Measurements from ENCODE around the gene VWA5B2. TPM values are rescaled to one million over a fixed set of nuclear protein-coding genes. Genes with fewer than 3 reads are reported as not detected.

Gene VWA5B2
- total RNA-seq, 1 experiment from 2014 or later: not detected

- Mint-ChIP-seq H3K4me1 (ENCODE audit: insufficient read depth, unreplicated experiment) (peaks cover 12% of the 10 kb centered on the region), H3K27ac (ENCODE audit: low read depth, unreplicated experiment) (no peak overlapping the region), H3K4me3 (ENCODE audit: unreplicated experiment) (peak overlapping the region; percentile 11), H3K27me3 (ENCODE audit: insufficient read depth, unreplicated experiment) (peaks cover 38% of the 10 kb centered on the region), H3K9me3 (ENCODE audit: unreplicated experiment) (no peaks in the 10 kb centered on the region), H3K36me3 (ENCODE audit: insufficient read depth, unreplicated experiment) (no peaks in the 10 kb centered on the region)
- ChIA-PET CTCF (interaction anchor here (1.0 to 2.3 kb wide), 3 partner anchors 15 to 336 kb away, joined by 3 to 7 read pairs (median 4); partner anchors contain the start of gene EEF1AKMT4), POLR2A (interaction anchor here (0.6 to 1.8 kb wide), 2 partner anchors 9 to 17 kb away, joined by 3 to 6 read pairs; no protein-coding TSS in a partner anchor)
- no peak for DNase-seq (ENCODE audit: unreplicated experiment)
- TF ChIP-seq, protein P1, sequence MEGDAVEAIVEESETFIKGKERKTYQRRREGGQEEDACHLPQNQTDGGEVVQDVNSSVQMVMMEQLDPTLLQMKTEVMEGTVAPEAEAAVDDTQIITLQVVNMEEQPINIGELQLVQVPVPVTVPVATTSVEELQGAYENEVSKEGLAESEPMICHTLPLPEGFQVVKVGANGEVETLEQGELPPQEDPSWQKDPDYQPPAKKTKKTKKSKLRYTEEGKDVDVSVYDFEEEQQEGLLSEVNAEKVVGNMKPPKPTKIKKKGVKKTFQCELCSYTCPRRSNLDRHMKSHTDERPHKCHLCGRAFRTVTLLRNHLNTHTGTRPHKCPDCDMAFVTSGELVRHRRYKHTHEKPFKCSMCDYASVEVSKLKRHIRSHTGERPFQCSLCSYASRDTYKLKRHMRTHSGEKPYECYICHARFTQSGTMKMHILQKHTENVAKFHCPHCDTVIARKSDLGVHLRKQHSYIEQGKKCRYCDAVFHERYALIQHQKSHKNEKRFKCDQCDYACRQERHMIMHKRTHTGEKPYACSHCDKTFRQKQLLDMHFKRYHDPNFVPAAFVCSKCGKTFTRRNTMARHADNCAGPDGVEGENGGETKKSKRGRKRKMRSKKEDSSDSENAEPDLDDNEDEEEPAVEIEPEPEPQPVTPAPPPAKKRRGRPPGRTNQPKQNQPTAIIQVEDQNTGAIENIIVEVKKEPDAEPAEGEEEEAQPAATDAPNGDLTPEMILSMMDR (IDR thresholded peaks at IDR 0.05; ENCODE audit: unreplicated experiment): no peak
- intact Hi-C loops (cut with micrococcal nuclease): no loop called here
- BruUV-seq (replicated peaks): no TSS peak
Measured at GRCh38 chr3:184231671-184232070, 2.3 kb downstream of the VWA5B2 start.

DNA sequence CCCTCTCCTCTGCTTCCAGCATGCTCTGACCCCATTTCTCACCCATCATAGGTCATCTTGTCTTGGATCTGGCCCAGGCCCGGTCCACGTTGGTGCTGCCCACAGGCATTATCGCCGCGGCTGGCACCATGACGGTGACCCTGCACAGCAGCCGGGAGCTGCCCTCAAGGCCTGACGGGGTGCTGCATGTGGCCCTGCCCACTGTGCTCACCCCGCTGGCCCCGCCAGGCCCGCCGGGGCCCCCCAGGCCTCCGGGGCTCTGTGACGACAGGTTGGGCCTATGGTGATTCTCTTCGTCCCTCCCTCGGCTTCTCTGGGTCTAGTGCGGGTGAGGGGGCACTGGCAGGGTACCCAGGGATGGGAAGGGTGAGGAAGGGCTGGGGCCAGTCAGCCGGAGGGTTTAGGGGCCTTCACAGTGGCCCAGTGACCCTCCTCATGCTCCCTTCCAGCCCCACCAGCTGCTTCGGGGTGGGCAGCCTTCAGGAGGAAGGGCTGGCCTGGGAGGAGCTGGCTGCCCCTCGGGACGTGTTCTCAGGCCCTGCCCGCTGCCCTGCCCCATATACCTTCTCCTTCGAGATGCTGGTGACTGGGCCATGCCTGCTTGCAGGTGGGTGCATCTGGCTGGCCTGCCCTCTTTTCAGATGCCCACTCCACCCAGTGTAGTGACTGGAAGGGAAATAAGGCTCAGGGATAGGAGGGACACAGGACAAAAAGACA lies 3.9 kb downstream of the VWA5B2 start:
- intact Hi-C loops (cut with micrococcal nuclease): no loop called here
- ChIA-PET POLR2A (interaction anchor here (0.5 to 0.6 kb wide), 2 partner anchors 17 to 99 kb away, joined by 3 to 4 read pairs; no protein-coding TSS in a partner anchor), CTCF (interaction anchor here (1.5 to 2.3 kb wide), 2 partner anchors 13 to 16 kb away, joined by 3 to 7 read pairs; partner anchors contain the start of gene EEF1AKMT4)
- TF ChIP-seq, protein P1 (IDR thresholded peaks at IDR 0.05; ENCODE audit: unreplicated experiment): no peak
- Mint-ChIP-seq H3K27me3 (ENCODE audit: insufficient read depth, unreplicated experiment) (peaks cover 23% of the 10 kb centered on the region), H3K4me3 (ENCODE audit: unreplicated experiment) (peak overlapping the region; percentile 50), H3K36me3 (ENCODE audit: insufficient read depth, unreplicated experiment) (no peaks in the 10 kb centered on the region), H3K27ac (ENCODE audit: low read depth, unreplicated experiment) (no peak overlapping the region), H3K4me1 (ENCODE audit: insufficient read depth, unreplicated experiment) (peaks cover 12% of the 10 kb centered on the region), H3K9me3 (ENCODE audit: unreplicated experiment) (no peaks in the 10 kb centered on the region)
- no TSS peak for BruUV-seq (replicated peaks)
- DNase-seq (ENCODE audit: unreplicated experiment): no peak

DNA sequence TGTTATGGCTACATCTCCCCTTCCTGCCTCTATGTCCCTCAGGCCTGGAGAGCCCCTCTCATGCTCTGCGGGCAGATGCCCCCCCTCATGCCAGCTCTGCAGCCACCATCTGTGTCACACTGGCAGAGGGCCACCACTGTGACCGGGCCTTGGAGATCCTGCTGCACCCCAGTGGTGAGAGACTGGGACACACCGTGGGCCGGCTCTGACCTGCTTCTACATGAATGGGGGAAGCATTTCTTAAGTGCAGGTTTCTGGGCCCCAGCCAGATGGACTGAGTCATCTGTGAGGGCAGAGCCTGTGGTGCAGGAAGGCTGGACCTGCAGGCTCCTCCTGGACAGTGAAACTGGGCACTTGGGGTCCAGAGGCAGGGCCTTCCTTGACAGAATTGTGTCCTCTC lies 4.8 kb downstream of the VWA5B2 start:
- H3K4me1 Mint-ChIP-seq (ENCODE audit: insufficient read depth, unreplicated experiment): peaks cover 12% of the 10 kb centered on the region
- H3K36me3 Mint-ChIP-seq (ENCODE audit: insufficient read depth, unreplicated experiment): no peaks in the 10 kb centered on the region
- no TSS peak for BruUV-seq (replicated peaks)
- H3K4me3 Mint-ChIP-seq (ENCODE audit: unreplicated experiment): no peak overlapping the region
- peak; percentile 96 for DNase-seq (ENCODE audit: unreplicated experiment)
- no peaks in the 10 kb centered on the region for H3K9me3 Mint-ChIP-seq (ENCODE audit: unreplicated experiment)
- intact Hi-C loops (cut with micrococcal nuclease): no loop called here
- TF ChIP-seq, protein P1 (IDR thresholded peaks at IDR 0.05; ENCODE audit: unreplicated experiment): peak; percentile 37
- no peak overlapping the region for H3K27ac Mint-ChIP-seq (ENCODE audit: low read depth, unreplicated experiment)
- ChIA-PET POLR2A (interaction anchor here (0.5 to 0.8 kb wide), 4 partner anchors 16 to 85 kb away, joined by 3 to 4 read pairs (median 4); no protein-coding TSS in a partner anchor), CTCF (interaction anchor here (0.6 to 0.7 kb wide), 3 partner anchors 19 to 1050 kb away, joined by 3 read pairs; no protein-coding TSS in a partner anchor)
- peaks cover 17% of the 10 kb centered on the region for H3K27me3 Mint-ChIP-seq (ENCODE audit: insufficient read depth, unreplicated experiment)

DNA sequence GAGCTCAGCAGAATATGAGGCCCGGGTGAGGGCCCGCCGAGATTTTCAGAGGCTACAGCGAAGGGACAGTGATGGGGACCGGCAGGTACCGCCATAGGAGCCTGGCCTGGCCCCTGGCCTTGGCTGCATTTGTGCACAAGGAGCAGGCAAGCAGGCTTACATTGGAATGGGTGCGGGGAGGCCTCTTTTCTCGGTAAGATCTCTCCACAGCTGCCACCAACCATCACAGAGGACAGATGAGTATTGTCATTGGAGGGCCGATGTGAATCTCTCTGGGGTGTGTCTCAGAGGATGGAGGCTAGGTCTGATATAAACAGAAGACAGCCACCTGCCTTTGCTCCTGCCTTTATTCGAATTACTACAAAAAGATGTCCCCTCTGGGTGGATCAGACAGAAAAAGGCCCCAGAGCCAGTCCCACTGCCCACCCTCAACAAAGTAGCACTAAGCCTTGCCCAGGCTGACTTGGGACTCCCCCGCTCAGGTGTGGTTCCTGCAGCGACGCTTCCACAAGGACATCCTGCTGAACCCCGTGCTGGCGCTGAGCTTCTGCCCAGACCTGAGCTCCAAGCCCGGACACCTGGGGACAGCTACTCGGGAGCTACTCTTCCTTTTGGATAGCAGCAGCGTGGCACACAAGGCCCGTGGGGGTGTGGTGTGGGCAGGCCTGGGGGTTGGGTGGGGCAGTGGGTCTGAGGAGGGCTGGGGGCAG lies 5.4 kb downstream of the VWA5B2 start:
- Mint-ChIP-seq H3K4me3 (ENCODE audit: unreplicated experiment) (no peak overlapping the region), H3K27me3 (ENCODE audit: insufficient read depth, unreplicated experiment) (peaks cover 17% of the 10 kb centered on the region), H3K9me3 (ENCODE audit: unreplicated experiment) (no peaks in the 10 kb centered on the region), H3K4me1 (ENCODE audit: insufficient read depth, unreplicated experiment) (peaks cover 12% of the 10 kb centered on the region), H3K27ac (ENCODE audit: low read depth, unreplicated experiment) (no peak overlapping the region), H3K36me3 (ENCODE audit: insufficient read depth, unreplicated experiment) (no peaks in the 10 kb centered on the region)
- no peak for DNase-seq (ENCODE audit: unreplicated experiment)
- TF ChIP-seq, protein P1 (IDR thresholded peaks at IDR 0.05; ENCODE audit: unreplicated experiment): no peak
- CTCF ChIA-PET: interaction anchor here (0.6 kb wide), 2 partner anchors 20 to 1051 kb away, joined by 3 read pairs; no protein-coding TSS in a partner anchor
- POLR2A ChIA-PET: interaction anchor here (0.5 to 0.8 kb wide), 3 partner anchors 67 to 84 kb away, joined by 3 to 4 read pairs (median 3); no protein-coding TSS in a partner anchor
- intact Hi-C loops (cut with micrococcal nuclease): no loop called here
- no TSS peak for BruUV-seq (replicated peaks)

All from MCF 10A (cell line).